Brain microvascular endothelial cell (primary cell): ENCODE results near the gene CXCL16.
"Not testable (repeated sequence)": the region's sequence is repeated elsewhere in the genome, so short reads cannot be mapped to it uniquely, and the experiment has no call there.

ENCODE experiments used
- DNase-seq: peaks from one replicate; pipeline ENCODE4 v3.0.0-alpha.2; 2020
- H3K27ac ChIP-seq: fragments of 250-450 bp; sonication (Bioruptor Pico); 2 replicates; pipeline ENCODE4 v1.5.1; 2020; ENCODE audit warnings: mild to moderate bottlenecking, moderate library complexity
- H3K27me3 ChIP-seq: fragments of 250-450 bp; sonication (Bioruptor Pico); replicated peaks from 2 replicates; pipeline ENCODE4 v1.5.1; 2020; ENCODE audit warnings: mild to moderate bottlenecking
- H3K36me3 ChIP-seq: fragments of 250-450 bp; sonication (Bioruptor Pico); replicated peaks from 2 replicates; pipeline ENCODE4 v1.5.1; 2020; ENCODE audit warnings: mild to moderate bottlenecking
- H3K4me3 ChIP-seq: 2 replicates; pipeline ENCODE4 v1.5.1; 2011; ENCODE audit warnings: low read depth, mild to moderate bottlenecking, control low read depth, low read length, moderate library complexity
- CTCF ChIP-seq: IDR thresholded peaks from 2 replicates; pipeline ENCODE4 v1.5.1; 2011; ENCODE audit warnings: low read depth, mild to moderate bottlenecking, moderate library complexity, low read length, control low read depth, inconsistent platforms; ENCODE audit errors: missing control alignments
- in situ Hi-C: cut with HindIII; loops from 2 replicates; pipeline ENCODE4 v1.10.0; 2017; ENCODE audit warnings: low sequenced_read_pairs, low pct_ligation_motif_present

Gene CXCL16

GRCh38 chr17:4691686-4692085 lies 48.0 kb downstream of the CXCL16 start:
- TF ChIP-seq CTCF = no peak
- Histone ChIP-seq H3K4me3 (no peak overlapping the region), H3K27me3 (no peaks in the 10 kb centered on the region), H3K36me3 (peaks cover 10% of the 10 kb centered on the region), H3K27ac (no peak overlapping the region)
- no peak for DNase-seq
- in situ Hi-C loops = no loop called here

GRCh38 chr17:4690745-4691144 lies 49.0 kb downstream of the CXCL16 start:
- Histone ChIP-seq H3K27me3 (no peaks in the 10 kb centered on the region), H3K27ac (no peak overlapping the region), H3K4me3 (no peak overlapping the region), H3K36me3 (peaks cover 10% of the 10 kb centered on the region)
- no peak for TF ChIP-seq CTCF
- in situ Hi-C loops = no loop called here
- DNase-seq = no peak

- H3K36me3 ChIP-seq, H3K27ac ChIP-seq, H3K27me3 ChIP-seq, in situ Hi-C loops, H3K4me3 ChIP-seq, DNase-seq: not testable (repeated sequence)
Measured at GRCh38 chr17:4689872-4690271, 49.9 kb downstream of the CXCL16 start.

- in situ Hi-C loops = not testable (repeated sequence)
Measured at GRCh38 chr17:4683739-4684138, 56.0 kb downstream of the CXCL16 start.

More at GRCh38 chr17:4683739-4684138, 56.0 kb downstream of the CXCL16 start:
- H3K4me3 ChIP-seq, DNase-seq, H3K27me3 ChIP-seq, H3K27ac ChIP-seq: not testable (repeated sequence)
- H3K36me3 ChIP-seq = peaks cover 15% of the 10 kb centered on the region
